GM12878 (cell line): ENCODE results near the gene COL18A1. TPM values are rescaled to one million over a fixed set of nuclear protein-coding genes. Genes with fewer than 3 reads are reported as not detected.

Experiments used
- ATAC-seq: fragments of 200-7000 bp; cut with Tn5 transposase; 3 replicates; pipeline ENCODE4 v1.9.1; 2020; ENCODE audit warnings: mild to moderate bottlenecking, moderate library complexity
- BruUV-seq: library from RNA; stranded (reverse); fragments of 400-500 nt; replicated peaks from 2 replicates; lab custom pipeline; 2021; lab: Mats Ljungman, UMichigan
- CTCF ChIA-PET: fragments of 300-600 bp; sonication (Branson Sonifier 250); formaldehyde crosslinking; extraction: SDS; loops from one replicate; lab custom pipeline; 2021; ENCODE audit warnings: inconsistent platforms; lab: Yijun Ruan, JAX
- POLR2A ChIA-PET: fragments of 350-600 bp; formaldehyde crosslinking; extraction: SDS; loops from one replicate; lab custom pipeline; 2021; ENCODE audit warnings: inconsistent platforms; lab: Charles Lee
- RAD21 ChIA-PET: fragments of 300-600 bp; sonication (Branson Sonifier 250); formaldehyde crosslinking; loops from one replicate; lab custom pipeline; 2023; ENCODE audit warnings: antibody characterized with exemption; ENCODE audit not compliant: unreplicated experiment; lab: Charles Lee
- SMC1A ChIA-PET: fragments of 300-600 bp; sonication (Branson Sonifier 250); formaldehyde crosslinking; loops from one replicate; lab custom pipeline; 2023; ENCODE audit not compliant: unreplicated experiment, uncharacterized antibody; lab: Charles Lee
- DNase-seq: peaks from one replicate; pipeline ENCODE4 v3.0.0-alpha.2; 2011; ENCODE audit warnings: low read depth, low spot score
- FAIRE-seq: peaks from 3 replicates; lab custom pipeline; 2011; peaks lifted over from hg19 to GRCh38; lab: Jason Lieb, UNC
- H2AFZ ChIP-seq: 2 replicates; pipeline ENCODE4 v1.6.0; 2011; ENCODE audit warnings: low read depth, low read length, control low read depth; ENCODE audit not compliant: control insufficient read depth
- H3K27ac ChIP-seq: 2 replicates; pipeline ENCODE4 v1.5.1; 2011; ENCODE audit warnings: control low read depth; ENCODE audit not compliant: control insufficient read depth, insufficient read depth
- H3K27me3 ChIP-seq, 2 experiments: replicated peaks in 1 of 2; 2 replicates each; pipeline versions ENCODE4 v1.6.0 to v1.6.1; 2011; ENCODE audit warnings: low read length in 1 of 2; ENCODE audit not compliant: control insufficient read depth in 2 of 2, insufficient read depth in 2 of 2
- H3K36me3 ChIP-seq, 2 experiments: 2 replicates each; pipeline ENCODE4 v1.5.1; 2011; ENCODE audit warnings: low read length in 1 of 2; ENCODE audit not compliant: control insufficient read depth in 2 of 2, insufficient read depth in 2 of 2
- H3K4me1 ChIP-seq: 2 replicates; pipeline ENCODE4 v1.6.1; 2011; ENCODE audit warnings: mild to moderate bottlenecking, low read length, moderate library complexity, mixed read lengths; ENCODE audit not compliant: control insufficient read depth, insufficient read depth
- H3K4me2 ChIP-seq: 2 replicates; pipeline ENCODE4 v1.6.0; 2011; ENCODE audit warnings: control low read depth; ENCODE audit not compliant: control insufficient read depth, insufficient read depth
- H3K4me3 ChIP-seq: fragments of 200-600 bp; sonication (generic); 2 replicates; pipeline ENCODE4 v1.5.1; 2016
- H3K79me2 ChIP-seq: 2 replicates; pipeline ENCODE4 v1.6.0; 2011; ENCODE audit warnings: low read length; ENCODE audit not compliant: control insufficient read depth, insufficient read depth
- H3K9ac ChIP-seq: 2 replicates; pipeline ENCODE4 v1.8.0; 2011; ENCODE audit warnings: low read length, control low read depth, mixed read lengths; ENCODE audit not compliant: control insufficient read depth, insufficient read depth
- H3K9me3 ChIP-seq: replicated peaks from 3 replicates; pipeline ENCODE4 v1.5.1; 2011; ENCODE audit warnings: mild to moderate bottlenecking, low read length; ENCODE audit not compliant: control insufficient read depth, insufficient read depth
- H4K20me1 ChIP-seq: 2 replicates; pipeline ENCODE4 v1.6.0; 2011; ENCODE audit not compliant: control insufficient read depth, insufficient read depth
- ATF2 ChIP-seq: IDR thresholded peaks from 2 replicates; pipeline ENCODE4 v1.6.1; 2012; ENCODE audit warnings: low read length, inconsistent platforms
- ATF3 ChIP-seq: IDR thresholded peaks from 2 replicates; pipeline ENCODE4 v1.6.1; 2011; ENCODE audit warnings: low read depth, mild to moderate bottlenecking, low read length, moderate library complexity, borderline replicate concordance; ENCODE audit errors: extremely low read depth
- CHD2 ChIP-seq: IDR thresholded peaks from 2 replicates; pipeline ENCODE4 v1.6.1; 2011; ENCODE audit warnings: low read depth, low read length, improper control_type of control experiment, borderline replicate concordance
- FOXK2 ChIP-seq: fragments of 450-650 bp; IDR thresholded peaks from 2 replicates; pipeline ENCODE4 v1.6.1; 2017; ENCODE audit warnings: mild to moderate bottlenecking, moderate library complexity
- FOXM1 ChIP-seq: IDR thresholded peaks from 2 replicates; pipeline ENCODE4 v1.6.1; 2012; ENCODE audit warnings: low read depth, mild to moderate bottlenecking, inconsistent platforms, low read length, moderate library complexity
- SIN3A ChIP-seq: IDR thresholded peaks from 2 replicates; pipeline ENCODE4 v1.6.1; 2012; ENCODE audit warnings: low read depth, low read length, improper control_type of control experiment
- TCF3 ChIP-seq: IDR thresholded peaks from 2 replicates; pipeline ENCODE4 v1.6.1; 2012; ENCODE audit warnings: low read depth, mild to moderate bottlenecking, low read length, borderline replicate concordance; ENCODE audit not compliant: insufficient read depth
- TCF7 ChIP-seq: IDR thresholded peaks from 2 replicates; pipeline ENCODE4 v1.6.1; 2014; ENCODE audit warnings: antibody characterized with exemption, borderline replicate concordance
- YBX1 ChIP-seq: fragments of 450-650 bp; IDR thresholded peaks from 2 replicates; pipeline ENCODE4 v1.6.1; 2016; ENCODE audit warnings: antibody characterized with exemption
- ZBED1 ChIP-seq: IDR thresholded peaks from 2 replicates; pipeline ENCODE4 v1.6.1; 2016; ENCODE audit warnings: borderline replicate concordance
- ZBTB11 ChIP-seq: fragments of 450-650 bp; formaldehyde crosslinking; IDR thresholded peaks from 2 replicates; pipeline ENCODE4 v1.5.0; 2022; ENCODE audit warnings: mild to moderate bottlenecking, missing genetic modification characterization
- ZNF622 ChIP-seq: fragments of 450-650 bp; IDR thresholded peaks from 2 replicates; pipeline ENCODE4 v1.6.1; 2017; ENCODE audit warnings: mild to moderate bottlenecking, inconsistent platforms
- WGBS: methylation state at CpG from one replicate; pipeline ENCODE4 v1.1.6; 2016; ENCODE audit warnings: low lambda C conversion rate; ENCODE audit not compliant: insufficient replicate concordance, insufficient coverage; ENCODE audit errors: missing lambda C conversion rate; 5-methylcytosine and 5-hydroxymethylcytosine counted together
- in situ Hi-C: fragments of 300-500 bp; cut with MboI; formaldehyde crosslinking; loops from 9 replicates; pipeline ENCODE4 v1.14.3; 2018; ENCODE audit warnings: mixed read lengths
- intact Hi-C: fragments of 100-400 bp; cut with micrococcal nuclease; formaldehyde crosslinking; loops from one replicate; pipeline ENCODE4 v1.14.2; 2022; ENCODE audit not compliant: unreplicated experiment
- polyA plus RNA-seq, 11 experiments: library from polyadenylated mRNA; depleted of rRNA in 4 of 11; unstranded in 6 of 11; stranded (reverse) in 5 of 11; fragments of >200 nt; fragmentation: Nextera tagmentation in 4 of 11; fragmentation: Illumina TruSeq in 1 of 11; extraction: Ambion mirVana in 4 of 11; extraction: Trizol in 1 of 11; gene quantifications; 1 replicate in 1 of 11; 2 replicates in 10 of 11; pipeline versions ENCODE4 v1.2.1 to v1.2.3, GENCODE V29; 2011 to 2016; ENCODE audit warnings: inconsistent platforms in 2 of 11, missing spikeins in 2 of 11, low read depth in 1 of 11
- total RNA-seq, 4 experiments: library from RNA; depleted of rRNA in 3 of 4; stranded (reverse); fragments of >200 nt in 3 of 4; fragmentation: Illumina TruSeq in 1 of 4; extraction: Trizol in 1 of 4; gene quantifications; 2 replicates each; pipeline versions ENCODE4 v1.2.1 to v1.2.3, GENCODE V29; 2013 to 2021

COL18A1 gene
- total and polyA plus RNA-seq, 10 of the 15 experiments (the other 5 are each of a cell fraction or from before 2014, with no cell fraction given): under 0.01 to 0.49 (median 0.09) TPM; not detected in 3

GRCh38 chr21:45508607-45509565, 103.9 kb downstream of the COL18A1 start:
- RAD21 ChIA-PET: no interaction called here

More at GRCh38 chr21:45508607-45509565, 103.9 kb downstream of the COL18A1 start:
- Histone ChIP-seq H2AFZ (no peak overlapping the region), H4K20me1 (no peaks in the 10 kb centered on the region), H3K4me1 (no peaks in the 10 kb centered on the region), H3K27me3 (no peaks in the 10 kb centered on the region), H3K4me3 (no peak overlapping the region), H3K27ac (no peak overlapping the region), H3K79me2 (no peaks in the 10 kb centered on the region), H3K36me3 (peaks cover 0 to 3% of the 10 kb centered on the region in 2 experiments; a peak in 1 of 4 replicates), H3K9ac (no peak overlapping the region), H3K4me2 (no peak overlapping the region), H3K9me3 (no peaks in the 10 kb centered on the region)
- SMC1A ChIA-PET: no interaction called here
- ATAC-seq (no peak), FAIRE-seq (no peak), DNase-seq (no peak)
- CTCF ChIA-PET: no interaction called here
- POLR2A ChIA-PET: interaction anchor here (0.6 kb wide), 1 partner anchor 1121 kb away, joined by 4 read pairs; no protein-coding TSS in a partner anchor
- no peak for TF ChIP-seq ZBTB11 (CRISPR knock-in tag)
- no peak for TF ChIP-seq ATF2
- TF ChIP-seq FOXM1: no peak
- no peak for TF ChIP-seq SIN3A
- no peak for TF ChIP-seq ZNF622
- TF ChIP-seq TCF7: no peak
- no peak for TF ChIP-seq ATF3
- no peak for TF ChIP-seq CHD2
- no peak for TF ChIP-seq YBX1
- TF ChIP-seq TCF3: no peak
- TF ChIP-seq ZBED1: no peak
- no peak for TF ChIP-seq FOXK2
- BruUV-seq: no TSS peak
- 83% methylated on average over 25 of the region's 42 CpGs for WGBS
- intact Hi-C loops (no loop called here), in situ Hi-C loops (no loop called here)
